CD4-positive, alpha-beta T cell (primary cell): ENCODE measurements around the gene COL13A1. TPM values are rescaled to one million over a fixed set of nuclear protein-coding genes. Genes with fewer than 3 reads are reported as not detected.

Source experiments
- ATAC-seq: fragments of 200-7000 bp; cut with Tn5 transposase; one replicate; pipeline ENCODE4 v1.10.0; 2022; ENCODE audit warnings: mild to moderate bottlenecking; ENCODE audit not compliant: poor library complexity
- CTCF ChIA-PET: fragments of 350-600 bp; sonication (Branson Sonifier 250); formaldehyde crosslinking; loops from one replicate; lab custom pipeline; 2021; ENCODE audit warnings: antibody characterized with exemption, inconsistent platforms; lab: Charles Lee
- POLR2A ChIA-PET: fragments of 350-600 bp; sonication (Branson Sonifier 250); formaldehyde crosslinking; loops from one replicate; lab custom pipeline; 2021; ENCODE audit warnings: antibody characterized with exemption, inconsistent platforms; lab: Charles Lee
- DNase-seq, 14 experiments: peaks; one replicate each; pipeline ENCODE4 v3.0.0-alpha.2; 2013 to 2020; ENCODE audit warnings: mixed read lengths in 2 of 14
- H3K27ac ChIP-seq, 2 donors: one replicate each; pipeline versions ENCODE4 v1.5.1 to v1.7.0; 2013; ENCODE audit warnings: low read length in 2 of 2, low read depth in 1 of 2, mild to moderate bottlenecking in 1 of 2
- H3K27me3 ChIP-seq, 2 experiments: 1 replicate in 1 of 2; 2 replicates in 1 of 2; pipeline versions ENCODE4 v1.6.1 to v1.7.0; 2013; ENCODE audit warnings: low read length in 2 of 2, control low read depth in 1 of 2, mild to moderate bottlenecking in 1 of 2, moderate library complexity in 1 of 2; ENCODE audit not compliant: insufficient read depth in 2 of 2, control insufficient read depth in 1 of 2
- H3K36me3 ChIP-seq: one replicate; pipeline ENCODE4 v1.6.1; 2013; ENCODE audit warnings: low read length, control low read depth; ENCODE audit not compliant: insufficient read depth
- H3K4me1 ChIP-seq: one replicate; pipeline ENCODE4 v1.6.1; 2013; ENCODE audit warnings: low read length, control low read depth; ENCODE audit not compliant: insufficient read depth
- H3K4me3 ChIP-seq: one replicate; pipeline ENCODE4 v1.5.1; 2013; ENCODE audit warnings: mild to moderate bottlenecking, low read length, moderate library complexity
- H3K9me3 ChIP-seq, 2 experiments: 1 replicate in 1 of 2; 2 replicates in 1 of 2; pipeline versions ENCODE4 v1.6.1 to v1.7.0; 2013; ENCODE audit warnings: low read length in 2 of 2, mild to moderate bottlenecking in 2 of 2, control low read depth in 1 of 2, moderate library complexity in 1 of 2; ENCODE audit not compliant: control insufficient read depth in 1 of 2, insufficient read depth in 1 of 2
- H3K27ac Mint-ChIP-seq: one replicate; pipeline ENCODE4 v1.8.0; 2020; ENCODE audit warnings: mixed read lengths
- H3K27me3 Mint-ChIP-seq: one replicate; pipeline ENCODE4 v1.8.0; 2021; ENCODE audit warnings: mixed read lengths
- H3K36me3 Mint-ChIP-seq: one replicate; pipeline ENCODE4 v1.8.0; 2021; ENCODE audit warnings: low read depth, mixed read lengths
- H3K4me1 Mint-ChIP-seq: one replicate; pipeline ENCODE4 v1.8.0; 2021; ENCODE audit warnings: low read depth, mixed read lengths
- H3K4me3 Mint-ChIP-seq: one replicate; pipeline ENCODE4 v1.8.0; 2020; ENCODE audit warnings: mild to moderate bottlenecking, mixed read lengths
- H3K9me3 Mint-ChIP-seq: one replicate; pipeline ENCODE4 v1.8.0; 2020; ENCODE audit warnings: mixed read lengths
- intact Hi-C, 2 experiments: fragments of 100-400 bp; cut with DNase I in 1 of 2; cut with micrococcal nuclease in 1 of 2; formaldehyde crosslinking; loops; one replicate each; pipeline versions ENCODE4 v1.15.1 to v1.9.0; 2023 to 2025; cut with DNase I, micrococcal nuclease
- total RNA-seq, 174 experiments: library from RNA in 2 of 174; stranded (reverse) in 2 of 174; gene quantifications; one replicate each; pipeline ENCODE4 v1.2.3 and lab custom pipeline; 2021 to 2026
- TF ChIP-seq, protein P1 (sequence below): fragments of 200-600 bp; IDR thresholded peaks from one replicate; pipeline ENCODE4 v1.8.0; 2022; ENCODE audit warnings: antibody characterized with exemption, mild to moderate bottlenecking

The COL13A1 gene
- total RNA-seq, 2 experiments from 2014 or later = not detected

DNA sequence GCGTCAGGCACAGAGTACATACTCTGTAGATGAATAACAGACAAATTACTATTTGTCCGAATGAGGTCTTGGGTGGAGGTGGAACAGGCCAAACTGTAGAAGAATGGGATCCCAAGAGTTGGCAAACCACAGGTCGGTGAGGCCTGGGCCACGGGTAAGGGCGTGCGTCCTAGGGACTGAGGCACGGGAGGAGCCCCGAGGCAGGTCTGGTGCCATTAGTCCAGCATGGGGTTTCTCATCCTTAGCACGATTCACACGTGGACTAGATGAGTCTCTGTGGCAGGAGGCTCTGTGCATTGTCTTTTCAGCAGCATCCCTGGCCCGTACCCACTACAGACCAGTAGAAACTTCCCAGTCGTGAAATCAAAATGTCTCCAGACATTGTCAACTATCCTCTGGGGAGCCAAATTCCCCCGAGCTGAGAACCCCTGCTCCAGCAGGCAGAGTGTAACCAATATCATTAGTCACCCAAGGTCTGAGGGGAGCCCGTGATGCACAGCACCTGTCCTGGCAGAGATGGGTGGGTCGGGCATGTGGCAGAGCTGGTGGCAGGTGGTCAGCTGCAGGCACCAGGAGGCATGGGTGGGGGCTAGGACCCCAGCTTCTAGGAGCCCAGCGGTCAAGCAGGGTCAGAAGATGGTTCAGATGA is 61.3 kb downstream of the COL13A1 start:
- no peak for ATAC-seq
- Histone ChIP-seq H3K36me3 (no peaks in the 10 kb centered on the region), H3K4me3 (no peak overlapping the region), H3K27ac (no peak overlapping the region), H3K9me3 (no peaks in the 10 kb centered on the region), H3K4me1 (no peaks in the 10 kb centered on the region), H3K27me3 (peaks cover 0 to 3% of the 10 kb centered on the region in 2 experiments)
- H3K4me1 Mint-ChIP-seq = no peaks in the 10 kb centered on the region
- no peak overlapping the region for H3K4me3 Mint-ChIP-seq
- CTCF ChIA-PET = no interaction called here
- POLR2A ChIA-PET = no interaction called here
- intact Hi-C loops = no loop called here
- no peak overlapping the region for H3K27ac Mint-ChIP-seq
- no peak for DNase-seq
- H3K36me3 Mint-ChIP-seq = no peaks in the 10 kb centered on the region
- H3K27me3 Mint-ChIP-seq = no peaks in the 10 kb centered on the region
- H3K9me3 Mint-ChIP-seq = no peaks in the 10 kb centered on the region
- TF ChIP-seq, protein P1, sequence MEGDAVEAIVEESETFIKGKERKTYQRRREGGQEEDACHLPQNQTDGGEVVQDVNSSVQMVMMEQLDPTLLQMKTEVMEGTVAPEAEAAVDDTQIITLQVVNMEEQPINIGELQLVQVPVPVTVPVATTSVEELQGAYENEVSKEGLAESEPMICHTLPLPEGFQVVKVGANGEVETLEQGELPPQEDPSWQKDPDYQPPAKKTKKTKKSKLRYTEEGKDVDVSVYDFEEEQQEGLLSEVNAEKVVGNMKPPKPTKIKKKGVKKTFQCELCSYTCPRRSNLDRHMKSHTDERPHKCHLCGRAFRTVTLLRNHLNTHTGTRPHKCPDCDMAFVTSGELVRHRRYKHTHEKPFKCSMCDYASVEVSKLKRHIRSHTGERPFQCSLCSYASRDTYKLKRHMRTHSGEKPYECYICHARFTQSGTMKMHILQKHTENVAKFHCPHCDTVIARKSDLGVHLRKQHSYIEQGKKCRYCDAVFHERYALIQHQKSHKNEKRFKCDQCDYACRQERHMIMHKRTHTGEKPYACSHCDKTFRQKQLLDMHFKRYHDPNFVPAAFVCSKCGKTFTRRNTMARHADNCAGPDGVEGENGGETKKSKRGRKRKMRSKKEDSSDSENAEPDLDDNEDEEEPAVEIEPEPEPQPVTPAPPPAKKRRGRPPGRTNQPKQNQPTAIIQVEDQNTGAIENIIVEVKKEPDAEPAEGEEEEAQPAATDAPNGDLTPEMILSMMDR = no peak

DNA sequence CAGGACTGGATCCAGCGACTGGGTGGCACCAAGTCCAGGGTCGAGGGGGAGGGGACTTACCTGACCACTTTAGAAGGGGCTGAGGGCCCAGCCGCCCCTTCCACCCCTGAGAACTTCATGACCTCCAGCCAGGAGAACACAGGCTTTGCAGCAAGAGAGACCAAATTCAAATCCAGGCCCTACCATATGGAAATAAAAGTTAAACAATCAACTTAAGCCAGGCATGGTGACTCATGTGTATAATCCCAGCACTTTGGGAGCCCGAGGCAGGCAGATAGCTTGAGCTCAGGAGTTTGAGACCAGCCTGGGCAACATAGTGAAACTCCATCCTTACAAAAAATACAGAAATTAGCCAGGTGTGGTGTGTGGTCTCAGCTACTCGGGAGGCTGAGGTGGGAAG is 61.9 kb downstream of the COL13A1 start:
- DNase-seq (no peak), ATAC-seq (no peak)
- H3K9me3 ChIP-seq = no peaks in the 10 kb centered on the region
- no peaks in the 10 kb centered on the region for H3K9me3 Mint-ChIP-seq
- H3K4me1 ChIP-seq = no peaks in the 10 kb centered on the region
- H3K27ac Mint-ChIP-seq = no peak overlapping the region
- no peak overlapping the region for H3K27ac ChIP-seq
- no peak overlapping the region for H3K4me3 ChIP-seq
- intact Hi-C loops = no loop called here
- ChIA-PET CTCF (no interaction called here), POLR2A (no interaction called here)
- no peaks in the 10 kb centered on the region for H3K36me3 ChIP-seq
- H3K36me3 Mint-ChIP-seq = no peaks in the 10 kb centered on the region
- H3K27me3 Mint-ChIP-seq = no peaks in the 10 kb centered on the region
- peaks cover 0 to 3% of the 10 kb centered on the region in 2 experiments for H3K27me3 ChIP-seq
- no peaks in the 10 kb centered on the region for H3K4me1 Mint-ChIP-seq
- TF ChIP-seq, protein P1 = no peak
- H3K4me3 Mint-ChIP-seq = no peak overlapping the region

DNA sequence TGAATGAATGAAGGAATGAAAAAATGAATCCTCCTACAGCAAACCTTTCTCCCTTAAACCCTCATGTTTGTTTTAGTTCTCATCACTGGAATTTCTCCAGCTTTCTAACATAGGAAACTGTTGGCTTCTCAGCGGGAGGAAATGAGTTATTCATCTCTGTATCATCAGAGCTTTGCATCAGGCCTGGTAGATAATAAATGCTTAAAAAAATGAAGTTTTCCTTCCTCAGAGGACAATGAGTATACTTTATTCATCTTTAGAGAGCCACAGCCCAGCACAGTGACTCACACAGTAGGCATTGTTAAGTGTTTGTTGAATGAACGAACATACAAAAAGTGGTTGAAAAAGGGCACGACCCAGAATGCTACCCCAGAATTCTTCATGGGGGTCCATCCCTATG is 62.6 kb downstream of the COL13A1 start:
- Mint-ChIP-seq H3K4me3 (no peak overlapping the region), H3K9me3 (no peaks in the 10 kb centered on the region), H3K36me3 (no peaks in the 10 kb centered on the region), H3K27ac (no peak overlapping the region), H3K4me1 (no peaks in the 10 kb centered on the region), H3K27me3 (no peaks in the 10 kb centered on the region)
- Histone ChIP-seq H3K27me3 (peaks cover 0 to 3% of the 10 kb centered on the region in 2 experiments), H3K4me3 (no peak overlapping the region), H3K9me3 (peaks cover 0 to 2% of the 10 kb centered on the region in 2 experiments), H3K4me1 (no peaks in the 10 kb centered on the region), H3K27ac (no peak overlapping the region), H3K36me3 (no peaks in the 10 kb centered on the region)
- TF ChIP-seq, protein P1 = no peak
- intact Hi-C loops = no loop called here
- ChIA-PET POLR2A (no interaction called here), CTCF (no interaction called here)
- DNase-seq = no peak
- ATAC-seq = no peak
